Tibial nerve (tissue), 4 donors: ENCODE measurements around the gene COMTD1.

Source experiments
- CTCF ChIP-seq, 5 experiments: fragments of 200-600 bp in 3 of 5; fragments of 450-650 bp in 2 of 5; sonication (generic) in 3 of 5; IDR thresholded peaks; one replicate each; pipeline ENCODE4 v1.5.1; 2016 to 2019; ENCODE audit warnings: antibody characterized with exemption in 5 of 5, mild to moderate bottlenecking in 3 of 5, moderate library complexity in 2 of 5
- EP300 ChIP-seq, 2 donors: sonication (generic); formaldehyde crosslinking; IDR thresholded peaks; one replicate each; pipeline ENCODE4 v1.6.1; 2017; ENCODE audit warnings: antibody characterized with exemption in 2 of 2, mild to moderate bottlenecking in 1 of 2
- POLR2A ChIP-seq, 2 donors: fragments of 450-650 bp; IDR thresholded peaks; one replicate each; pipeline ENCODE4 v1.6.1; 2017; ENCODE audit warnings: antibody characterized with exemption in 2 of 2, mild to moderate bottlenecking in 2 of 2, moderate library complexity in 2 of 2

DNA sequence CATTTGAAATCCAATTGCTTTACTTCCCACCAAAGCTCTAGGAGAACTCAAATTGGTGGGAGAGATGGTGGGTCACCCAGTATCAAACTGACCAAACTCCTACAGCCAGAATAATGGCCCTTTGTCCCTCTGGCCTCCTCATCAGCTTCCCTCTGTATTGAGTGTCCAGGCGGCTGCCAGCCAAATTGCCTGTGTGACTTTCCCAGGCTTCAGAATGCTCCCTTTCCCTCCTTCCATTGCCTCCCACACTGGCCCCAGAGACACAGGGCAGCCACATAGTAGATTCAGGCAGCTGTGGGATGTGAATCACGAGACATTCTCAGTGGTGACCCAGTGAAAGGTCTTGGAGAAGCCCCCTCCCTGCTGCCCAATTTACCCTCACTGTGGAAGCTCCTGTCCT, 37.9 kb downstream of the COMTD1 start:
- TF ChIP-seq EP300 (IDR thresholded peaks at IDR 0.05) (no peak), CTCF (IDR thresholded peaks at IDR 0.05) (no peak), POLR2A (IDR thresholded peaks at IDR 0.05) (no peak)
